Upper lobe of left lung (tissue), 4 donors: ENCODE data around the gene SBSN.

ENCODE experiments used
- CTCF ChIP-seq, 6 experiments: fragments of 450-650 bp in 4 of 6; fragments of 200-600 bp in 2 of 6; sonication (generic) in 2 of 6; IDR thresholded peaks; one replicate each; pipeline ENCODE4 v1.5.1; 2016 to 2019; ENCODE audit warnings: antibody characterized with exemption in 6 of 6
- EP300 ChIP-seq, 4 donors: sonication (generic); formaldehyde crosslinking; IDR thresholded peaks; one replicate each; pipeline ENCODE4 v1.5.1; 2017; ENCODE audit warnings: antibody characterized with exemption in 4 of 4, control low read depth in 2 of 4
- POLR2A ChIP-seq, 4 donors: fragments of 450-650 bp; IDR thresholded peaks; one replicate each; pipeline ENCODE4 v1.5.1; 2016 to 2017; ENCODE audit warnings: antibody characterized with exemption in 4 of 4, mild to moderate bottlenecking in 2 of 4
- POLR2AphosphoS5 ChIP-seq, 2 donors: sonication (generic); formaldehyde crosslinking; IDR thresholded peaks; one replicate each; pipeline ENCODE4 v1.5.1; 2017; ENCODE audit warnings: antibody characterized with exemption in 2 of 2

DNA sequence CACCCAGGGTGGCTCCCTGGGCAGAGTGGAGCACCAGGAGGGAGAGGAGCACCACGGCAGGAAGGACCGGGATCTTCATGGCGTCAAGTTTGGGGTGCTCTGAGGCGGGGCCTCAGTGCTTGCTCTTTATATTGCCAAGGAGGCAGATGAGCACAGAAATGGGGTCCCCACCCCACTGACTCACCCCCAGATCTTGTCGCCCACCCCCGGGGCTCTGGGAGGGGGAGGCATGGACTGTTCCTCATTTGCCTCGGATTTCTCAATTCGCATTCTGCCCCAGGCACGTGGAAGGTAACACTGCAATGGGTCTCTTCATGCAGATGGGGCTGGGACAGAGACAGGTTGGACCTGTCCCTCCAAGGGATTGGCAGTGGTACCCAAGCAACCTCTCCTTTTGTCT, 37.7 kb downstream of the SBSN start, which contains the start of gene KRTDAP:
- TF ChIP-seq CTCF (IDR thresholded peaks at IDR 0.05): no peak
- no peak for TF ChIP-seq EP300 (IDR thresholded peaks at IDR 0.05)
- TF ChIP-seq POLR2A (IDR thresholded peaks at IDR 0.05): no peak
- TF ChIP-seq POLR2AphosphoS5 (IDR thresholded peaks at IDR 0.05): no peak
